M059J (cell line): ENCODE data around the gene NBPF20. TPM values are rescaled to one million over a fixed set of nuclear protein-coding genes. Genes with fewer than 3 reads are reported as not detected.
"Not testable (repeated sequence)": the region's sequence is repeated elsewhere in the genome, so short reads cannot be mapped to it uniquely, and the experiment has no call there.

Source experiments
- DNase-seq: peaks from one replicate; pipeline ENCODE4 v3.0.0-alpha.2; 2012; ENCODE audit warnings: low read depth
- total RNA-seq: library from RNA; depleted of rRNA; stranded (reverse); fragments of >200 nt; shearing (Covaris generic); gene quantifications from 2 replicates; pipeline ENCODE4 v1.2.3, GENCODE V29; 2014; rRNA removed

The NBPF20 gene
- total RNA-seq, 1 experiment from 2014 or later = 3.3 TPM

DNA sequence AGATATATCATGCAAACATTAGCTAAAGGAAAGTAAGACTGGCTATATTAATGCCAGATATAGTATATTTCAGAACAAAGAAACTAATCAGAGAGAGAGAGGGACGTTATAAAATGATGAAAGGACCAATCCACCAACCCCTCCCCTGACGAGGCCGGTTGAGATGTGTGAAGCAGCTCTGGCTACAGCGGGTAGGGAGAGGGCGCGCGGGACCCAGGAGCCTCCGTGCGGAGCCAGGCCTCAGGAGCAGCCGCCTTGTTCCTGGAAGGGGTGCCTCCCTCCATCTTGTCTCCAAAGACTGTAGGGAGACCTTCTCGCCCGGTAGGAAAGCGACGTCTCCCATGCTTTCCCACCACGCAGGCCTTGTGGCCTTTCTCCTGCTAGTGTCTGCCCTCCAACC is 5.4 kb upstream of the NBPF20 start:
- not testable (repeated sequence) for DNase-seq

DNA sequence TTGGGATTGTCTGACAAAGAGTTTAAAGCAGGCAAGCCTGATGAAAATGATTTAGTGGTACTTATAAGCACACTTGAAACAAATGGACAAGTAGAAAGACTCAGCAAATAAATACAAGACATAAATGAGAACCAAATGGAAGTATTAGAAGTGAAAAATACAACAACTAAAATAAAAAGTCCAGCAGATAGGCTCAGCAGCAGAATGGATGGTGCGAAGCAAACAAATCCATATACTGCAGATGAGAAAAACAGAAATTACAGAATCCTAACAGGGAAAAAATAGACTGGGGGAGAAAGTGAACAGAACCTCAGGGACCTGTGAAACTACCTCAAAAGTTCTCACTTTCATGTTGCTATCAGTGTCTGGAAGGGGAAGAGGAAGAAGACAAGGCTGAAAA is 3.9 kb upstream of the NBPF20 start:
- not testable (repeated sequence) for DNase-seq

DNA sequence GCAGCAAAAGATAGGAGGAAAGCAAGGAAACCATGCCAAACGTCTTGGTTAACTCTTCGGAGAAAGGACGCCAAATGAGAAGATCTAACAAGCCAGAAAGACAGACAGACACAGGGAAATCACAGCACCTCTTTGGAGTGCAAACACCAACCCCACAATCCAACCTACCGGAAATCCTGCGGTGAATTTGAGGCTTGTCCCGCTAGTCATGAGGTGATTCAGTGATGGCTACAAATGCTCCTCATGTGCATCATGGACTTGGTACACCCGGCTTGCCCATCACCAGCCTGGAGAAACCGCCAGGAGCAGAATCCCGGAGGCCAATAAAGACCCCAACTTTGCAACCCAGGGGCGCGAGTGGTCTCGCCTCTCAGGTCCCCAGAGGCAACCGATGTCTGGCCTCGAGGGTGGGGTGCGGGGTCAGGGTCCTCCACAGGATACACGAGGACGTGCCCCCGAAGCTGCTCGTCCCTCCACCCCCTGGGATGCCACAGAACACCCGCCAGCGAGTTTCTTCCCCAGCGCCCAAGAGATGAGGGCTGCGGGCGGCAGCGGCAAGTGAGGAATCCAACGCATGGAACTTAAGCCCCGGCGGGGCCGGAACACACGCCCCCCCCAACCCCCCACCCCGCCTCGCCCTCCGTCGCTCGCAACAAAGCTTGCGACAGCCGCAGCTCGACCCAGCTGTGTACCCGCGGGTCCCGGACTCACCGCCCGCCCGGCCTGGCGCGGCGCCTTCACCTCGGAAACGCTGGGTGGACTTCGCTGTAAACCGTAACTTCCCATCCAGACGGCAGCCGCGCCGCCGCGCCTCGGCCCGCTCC is 579 bp downstream of the NBPF20 start:
- peak; percentile 84 for DNase-seq

DNA sequence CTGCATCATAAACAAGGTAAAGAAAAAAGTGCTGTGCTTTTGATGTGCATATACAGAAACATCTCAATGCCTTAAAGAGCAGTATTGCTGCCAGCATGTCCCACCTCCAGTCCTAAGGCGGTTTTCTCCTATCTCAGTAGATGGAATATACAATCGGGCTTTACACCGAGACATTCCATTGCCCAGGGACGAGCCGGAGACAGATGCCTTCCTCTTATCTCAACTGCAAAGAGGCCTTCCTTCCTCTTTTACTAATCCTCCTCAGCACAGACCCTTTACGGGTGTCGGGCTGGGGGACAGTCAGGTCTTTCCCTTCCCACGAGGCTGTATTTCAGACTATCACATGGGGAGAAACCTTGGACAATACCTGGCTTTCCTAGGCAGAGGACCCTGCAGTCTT is 10.3 kb downstream of the NBPF20 start:
- DNase-seq = not testable (repeated sequence)

DNA sequence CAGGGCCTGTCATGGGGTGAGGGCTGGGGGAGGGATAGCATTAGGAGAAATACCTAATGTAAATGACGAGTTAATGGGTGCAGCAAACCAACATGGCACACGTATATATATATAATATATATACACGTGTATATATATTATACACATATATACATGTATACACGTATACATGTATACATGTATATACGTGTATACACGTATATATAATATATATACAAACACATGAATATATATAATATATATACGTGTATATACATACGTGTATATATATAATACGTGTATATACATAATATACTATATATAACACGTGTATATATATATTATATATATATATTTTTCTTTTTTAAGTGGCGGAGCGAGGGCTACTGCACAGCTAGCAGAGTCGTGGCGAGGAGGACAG is 18.1 kb downstream of the NBPF20 start:
- DNase-seq = not testable (repeated sequence)

DNA sequence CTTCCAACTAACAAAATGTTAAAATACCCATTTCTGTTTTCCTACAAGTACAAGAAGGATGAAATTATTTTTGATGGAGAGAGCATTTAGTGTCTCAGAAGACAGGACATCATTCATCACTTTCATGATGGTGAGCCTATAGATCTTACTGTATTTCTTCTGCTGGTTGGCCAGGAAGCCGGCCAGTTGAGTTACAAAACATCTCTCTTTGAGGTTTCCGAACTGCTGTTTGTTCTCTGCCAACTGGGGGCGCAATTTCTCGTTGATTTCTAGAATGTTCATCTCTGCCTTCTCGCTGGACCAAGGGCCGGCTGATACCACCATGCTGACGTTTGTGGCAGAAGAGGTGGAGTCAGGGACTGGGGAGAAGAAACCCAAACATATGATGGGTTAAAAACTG is 20.5 kb downstream of the NBPF20 start:
- not testable (repeated sequence) for DNase-seq

DNA sequence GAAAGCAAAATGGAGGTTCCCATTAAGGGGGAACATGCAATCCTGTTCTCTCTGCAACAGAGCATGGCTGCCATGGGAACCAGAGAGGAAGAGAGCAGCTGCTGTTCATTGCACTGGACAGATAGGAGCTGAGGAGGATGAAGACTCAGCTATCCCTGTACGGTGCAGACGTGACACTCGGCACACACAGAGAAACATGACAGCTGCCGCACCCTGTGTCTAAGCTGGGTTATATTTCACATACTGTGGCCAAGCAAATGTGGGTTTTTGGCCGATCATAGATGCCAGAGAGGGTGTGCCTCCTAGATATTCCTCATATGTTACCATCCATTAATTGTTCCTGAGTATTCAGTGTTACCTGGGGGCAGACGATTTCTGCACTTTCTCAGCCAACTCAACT is 24.7 kb downstream of the NBPF20 start:
- not testable (repeated sequence) for DNase-seq

Other genes starting within 250 kb of the NBPF20 start
- gene PPIAL4D, start 183.4 kb downstream of the NBPF20 start, total RNA-seq = not detected in 2 replicates
- gene GPR89A, start 182.4 kb upstream of the NBPF20 start, total RNA-seq = 70.5 and 120 TPM in 2 replicates